ENCODE data around the gene DHRS1. TPM values are rescaled to one million over a fixed set of nuclear protein-coding genes. Genes with fewer than 3 reads are reported as not detected.
A peak's percentile ranks its signal among the peaks of the same experiment; 100 is the strongest.

The DHRS1 gene
- total RNA-seq, 1 donor from 2014 or later: 26.5 TPM

GRCh38 chr14:24340606-24341005 lies 41.0 kb upstream of the DHRS1 start:
- peaks cover 10% of the 10 kb centered on the region for H3K9me3 Mint-ChIP-seq (ENCODE audit: unreplicated experiment)
- TF ChIP-seq CTCF (IDR thresholded peaks at IDR 0.05; ENCODE audit: insufficient read depth, low read depth, low read length) (no peak), EZH2 (IDR thresholded peaks at IDR 0.05; ENCODE audit: insufficient read depth, low read length) (no peak)
- H3K36me3 Mint-ChIP-seq (ENCODE audit: low read depth, unreplicated experiment): peaks cover 2% of the 10 kb centered on the region
- no peak overlapping the region for H3K27ac Mint-ChIP-seq (ENCODE audit: unreplicated experiment)
- H3K9me3 ChIP-seq (ENCODE audit: insufficient read depth, low read depth, low read length): no peaks in the 10 kb centered on the region
- no peaks in the 10 kb centered on the region for H3K4me1 ChIP-seq (ENCODE audit: insufficient read depth, low read length)
- H4K20me1 ChIP-seq (ENCODE audit: insufficient read depth, low read length): no peaks in the 10 kb centered on the region
- peaks cover 5% of the 10 kb centered on the region for H3K4me1 Mint-ChIP-seq (ENCODE audit: low read depth, unreplicated experiment)
- no peak overlapping the region for H3K4me3 Mint-ChIP-seq (ENCODE audit: unreplicated experiment)
- peaks cover 65% of the 10 kb centered on the region for H3K27me3 Mint-ChIP-seq (ENCODE audit: low read depth, unreplicated experiment)
- H3K4me2 ChIP-seq (ENCODE audit: low read length): no peak overlapping the region
- DNase-seq (ENCODE audit: low read depth): no peak
- FAIRE-seq: no peak
- H3K9ac ChIP-seq (ENCODE audit: low read length): no peak overlapping the region
- H3K27me3 ChIP-seq (ENCODE audit: insufficient read depth, low read length): peaks cover 52% of the 10 kb centered on the region
- H3K36me3 ChIP-seq (ENCODE audit: insufficient read depth, low read length): no peaks in the 10 kb centered on the region
- no peak overlapping the region for H3K4me3 ChIP-seq (ENCODE audit: insufficient read depth, low read depth, low read length)
- no peak overlapping the region for H2AFZ ChIP-seq (ENCODE audit: low read depth, low read length)
- H3K79me2 ChIP-seq (ENCODE audit: insufficient read depth, low read length): no peaks in the 10 kb centered on the region
- no peak overlapping the region for H3K27ac ChIP-seq (ENCODE audit: low read depth, low read length)

GRCh38 chr14:24339284-24340151 lies 39.9 kb upstream of the DHRS1 start, which contains the start of gene RIPK3:
Gene RIPK3, minus strand, starts transcription at chr14:24339991. Its CDS starts 165 bp downstream, at chr14:24339826.
- DNase-seq (ENCODE audit: low read depth) (no peak), FAIRE-seq (no peak)
- H3K36me3 ChIP-seq (ENCODE audit: insufficient read depth, low read length): no peaks in the 10 kb centered on the region
- H3K36me3 Mint-ChIP-seq (ENCODE audit: low read depth, unreplicated experiment): peaks cover 2% of the 10 kb centered on the region
- H4K20me1 ChIP-seq (ENCODE audit: insufficient read depth, low read length): no peaks in the 10 kb centered on the region
- H3K9me3 ChIP-seq (ENCODE audit: insufficient read depth, low read depth, low read length): no peaks in the 10 kb centered on the region
- peaks cover 74% of the 10 kb centered on the region for H3K27me3 Mint-ChIP-seq (ENCODE audit: low read depth, unreplicated experiment)
- H2AFZ ChIP-seq (ENCODE audit: low read depth, low read length): peak within 1 kb of the TSS; percentile 55
- H3K4me1 ChIP-seq (ENCODE audit: insufficient read depth, low read length): no peaks in the 10 kb centered on the region
- peaks cover 5% of the 10 kb centered on the region for H3K4me1 Mint-ChIP-seq (ENCODE audit: low read depth, unreplicated experiment)
- H3K4me2 ChIP-seq (ENCODE audit: low read length): peak within 1 kb of the TSS; percentile 71
- H3K27ac ChIP-seq (ENCODE audit: low read depth, low read length): no peak within 1 kb of the TSS
- peaks cover 54% of the 10 kb centered on the region for H3K27me3 ChIP-seq (ENCODE audit: insufficient read depth, low read length)
- peak within 1 kb of the TSS; percentile 19 for H3K4me3 ChIP-seq (ENCODE audit: insufficient read depth, low read depth, low read length)
- no peak within 1 kb of the TSS for H3K9ac ChIP-seq (ENCODE audit: low read length)
- H3K79me2 ChIP-seq (ENCODE audit: insufficient read depth, low read length): no peaks in the 10 kb centered on the region
- TF ChIP-seq CTCF (IDR thresholded peaks at IDR 0.05; ENCODE audit: insufficient read depth, low read depth, low read length) (no peak), EZH2 (IDR thresholded peaks at IDR 0.05; ENCODE audit: insufficient read depth, low read length) (peak; percentile 50)
- H3K9me3 Mint-ChIP-seq (ENCODE audit: unreplicated experiment): peaks cover 10% of the 10 kb centered on the region
- H3K27ac Mint-ChIP-seq (ENCODE audit: unreplicated experiment): no peak within 1 kb of the TSS
- peak within 1 kb of the TSS; percentile 62 for H3K4me3 Mint-ChIP-seq (ENCODE audit: unreplicated experiment)

GRCh38 chr14:24338843-24339242 lies 39.3 kb upstream of the DHRS1 start:
- H3K4me2 ChIP-seq (ENCODE audit: low read length): peak overlapping the region; percentile 71
- no peak overlapping the region for H2AFZ ChIP-seq (ENCODE audit: low read depth, low read length)
- H4K20me1 ChIP-seq (ENCODE audit: insufficient read depth, low read length): no peaks in the 10 kb centered on the region
- no peak for TF ChIP-seq EZH2 (IDR thresholded peaks at IDR 0.05; ENCODE audit: insufficient read depth, low read length)
- no peak for TF ChIP-seq CTCF (IDR thresholded peaks at IDR 0.05; ENCODE audit: insufficient read depth, low read depth, low read length)
- Mint-ChIP-seq H3K27me3 (ENCODE audit: low read depth, unreplicated experiment) (peaks cover 78% of the 10 kb centered on the region), H3K27ac (ENCODE audit: unreplicated experiment) (no peak overlapping the region), H3K9me3 (ENCODE audit: unreplicated experiment) (peaks cover 10% of the 10 kb centered on the region), H3K36me3 (ENCODE audit: low read depth, unreplicated experiment) (peaks cover 2% of the 10 kb centered on the region), H3K4me3 (ENCODE audit: unreplicated experiment) (no peak overlapping the region), H3K4me1 (ENCODE audit: low read depth, unreplicated experiment) (peaks cover 2% of the 10 kb centered on the region)
- H3K9ac ChIP-seq (ENCODE audit: low read length): no peak overlapping the region
- FAIRE-seq: no peak
- H3K79me2 ChIP-seq (ENCODE audit: insufficient read depth, low read length): no peaks in the 10 kb centered on the region
- H3K4me3 ChIP-seq (ENCODE audit: insufficient read depth, low read depth, low read length): no peak overlapping the region
- no peak overlapping the region for H3K27ac ChIP-seq (ENCODE audit: low read depth, low read length)
- DNase-seq (ENCODE audit: low read depth): no peak
- no peaks in the 10 kb centered on the region for H3K36me3 ChIP-seq (ENCODE audit: insufficient read depth, low read length)
- H3K4me1 ChIP-seq (ENCODE audit: insufficient read depth, low read length): peaks cover 4% of the 10 kb centered on the region
- H3K27me3 ChIP-seq (ENCODE audit: insufficient read depth, low read length): peaks cover 60% of the 10 kb centered on the region
- H3K9me3 ChIP-seq (ENCODE audit: insufficient read depth, low read depth, low read length): no peaks in the 10 kb centered on the region

Data from astrocyte (in vitro differentiated cells and primary cell).